Tibial artery (tissue), 4 donors: ENCODE measurements around the gene SLC35G6.
A peak's percentile ranks its signal among the peaks of the same experiment; 100 is the strongest.

ENCODE experiments used
- DNase-seq, 2 donors: peaks; one replicate each; pipeline ENCODE4 v3.0.0-alpha.2; 2019
- H3K27ac ChIP-seq, 2 donors: fragments of 200-600 bp; sonication (generic) in 1 of 2; 1 replicate in 1 of 2; 2 replicates in 1 of 2; pipeline ENCODE4 v1.5.1; 2018 to 2019; ENCODE audit warnings: mild to moderate bottlenecking in 1 of 2
- H3K27me3 ChIP-seq, 2 donors: fragments of 200-600 bp; sonication (generic) in 1 of 2; one replicate each; pipeline versions ENCODE4 v1.5.1 to v1.6.0; 2016 to 2019
- H3K36me3 ChIP-seq, 3 donors: fragments of 200-600 bp; sonication (generic) in 2 of 3; one replicate each; pipeline ENCODE4 v1.5.1; 2016 to 2019; ENCODE audit warnings: mild to moderate bottlenecking in 2 of 3
- H3K4me1 ChIP-seq, 4 donors: fragments of 200-600 bp; sonication (generic) in 2 of 4; 1 replicate in 3 of 4; 2 replicates in 1 of 4; pipeline ENCODE4 v1.5.1; 2016 to 2019
- H3K4me3 ChIP-seq, 2 donors: fragments of 200-600 bp; sonication (generic) in 1 of 2; 1 replicate in 1 of 2; 2 replicates in 1 of 2; pipeline ENCODE4 v1.5.1; 2018 to 2019; ENCODE audit warnings: mild to moderate bottlenecking in 2 of 2
- H3K9me3 ChIP-seq, 3 donors: fragments of 200-600 bp; sonication (generic) in 1 of 3; one replicate each; pipeline ENCODE4 v1.5.1; 2016 to 2019
- intact Hi-C: fragments of 100-400 bp; cut with DNase I; formaldehyde crosslinking; loops from one replicate; pipeline ENCODE4 v1.15.0; 2023; ENCODE audit warnings: low total_unique reads
- TF ChIP-seq, protein P1 (sequence below), 2 experiments: fragments of 200-600 bp in 1 of 2; fragments of 450-650 bp in 1 of 2; IDR thresholded peaks; one replicate each; pipeline ENCODE4 v1.5.1; 2017 to 2019; ENCODE audit warnings: antibody characterized with exemption in 2 of 2, mild to moderate bottlenecking in 1 of 2, moderate library complexity in 1 of 2

The SLC35G6 gene

DNA sequence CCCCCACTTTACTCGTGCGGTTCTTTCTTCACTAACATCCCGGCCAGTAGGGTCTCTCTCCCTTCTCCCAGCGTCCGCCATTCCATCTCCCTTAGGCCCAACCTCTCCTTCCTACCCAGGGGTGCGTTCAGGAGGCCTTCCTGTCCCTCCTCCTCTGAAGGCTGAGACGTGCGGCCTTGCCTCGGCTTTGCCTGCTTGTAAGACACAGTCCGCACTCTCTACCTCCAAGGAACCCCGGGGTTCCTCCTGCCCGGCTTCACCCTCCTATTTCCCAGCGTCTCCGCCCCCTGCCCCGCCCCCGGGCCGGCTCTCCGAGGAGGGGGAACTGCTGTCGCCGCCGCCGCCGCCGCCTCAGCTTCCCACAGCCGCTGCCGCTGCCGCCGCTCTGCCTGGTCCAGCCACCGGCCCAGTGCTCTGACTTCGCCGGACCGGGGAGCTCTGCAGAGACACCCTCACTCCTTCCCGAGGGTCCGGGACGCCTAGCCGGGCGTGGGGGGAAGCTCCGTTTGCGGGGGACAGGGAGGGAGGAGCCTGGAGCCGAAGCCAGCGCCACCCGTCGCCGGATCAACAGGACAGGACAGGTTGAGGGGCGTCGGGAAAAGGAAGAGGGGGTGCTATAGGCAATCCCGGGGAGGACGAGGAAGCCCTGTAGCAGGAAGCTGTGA lies 43.2 kb upstream of the SLC35G6 start:
- intact Hi-C loops: loop anchor here (5.0 kb wide), 3 partner anchors 39 to 124 kb away; partner anchors contain the start of genes KCTD11, SENP3 and ZBTB4
- Histone ChIP-seq H3K9me3 (no peaks in the 10 kb centered on the region), H3K36me3 (no peaks in the 10 kb centered on the region), H3K4me1 (peaks cover 0 to 60% (median 48%) of the 10 kb centered on the region in 4 donors), H3K27me3 (peaks cover 3 to 45% of the 10 kb centered on the region in 2 donors), H3K4me3 (peak overlapping the region; percentile 11 to 71), H3K27ac (no peak overlapping the region)
- TF ChIP-seq, protein P1, sequence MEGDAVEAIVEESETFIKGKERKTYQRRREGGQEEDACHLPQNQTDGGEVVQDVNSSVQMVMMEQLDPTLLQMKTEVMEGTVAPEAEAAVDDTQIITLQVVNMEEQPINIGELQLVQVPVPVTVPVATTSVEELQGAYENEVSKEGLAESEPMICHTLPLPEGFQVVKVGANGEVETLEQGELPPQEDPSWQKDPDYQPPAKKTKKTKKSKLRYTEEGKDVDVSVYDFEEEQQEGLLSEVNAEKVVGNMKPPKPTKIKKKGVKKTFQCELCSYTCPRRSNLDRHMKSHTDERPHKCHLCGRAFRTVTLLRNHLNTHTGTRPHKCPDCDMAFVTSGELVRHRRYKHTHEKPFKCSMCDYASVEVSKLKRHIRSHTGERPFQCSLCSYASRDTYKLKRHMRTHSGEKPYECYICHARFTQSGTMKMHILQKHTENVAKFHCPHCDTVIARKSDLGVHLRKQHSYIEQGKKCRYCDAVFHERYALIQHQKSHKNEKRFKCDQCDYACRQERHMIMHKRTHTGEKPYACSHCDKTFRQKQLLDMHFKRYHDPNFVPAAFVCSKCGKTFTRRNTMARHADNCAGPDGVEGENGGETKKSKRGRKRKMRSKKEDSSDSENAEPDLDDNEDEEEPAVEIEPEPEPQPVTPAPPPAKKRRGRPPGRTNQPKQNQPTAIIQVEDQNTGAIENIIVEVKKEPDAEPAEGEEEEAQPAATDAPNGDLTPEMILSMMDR (IDR thresholded peaks at IDR 0.05): no peak
- DNase-seq: peak; percentile 64 to 79

GRCh38 chr17:7438656-7439460 lies 42.4 kb upstream of the SLC35G6 start:
- TF ChIP-seq, protein P1 (IDR thresholded peaks at IDR 0.05): no peak
- intact Hi-C loops: loop anchor here (5.0 kb wide), 3 partner anchors 38 to 123 kb away; partner anchors contain the start of genes KCTD11, SENP3 and ZBTB4
- DNase-seq: no peak
- H3K9me3 ChIP-seq: no peaks in the 10 kb centered on the region
- peak overlapping the region in 1 of 2 donors; percentile 71 for H3K4me3 ChIP-seq
- no peak overlapping the region for H3K27ac ChIP-seq
- H3K4me1 ChIP-seq: peaks cover 0 to 60% (median 48%) of the 10 kb centered on the region in 4 donors
- peaks cover 3 to 45% of the 10 kb centered on the region in 2 donors for H3K27me3 ChIP-seq
- H3K36me3 ChIP-seq: no peaks in the 10 kb centered on the region

GRCh38 chr17:7439462-7440112 lies 41.7 kb upstream of the SLC35G6 start, which contains the start of gene FGF11:
FGF11 (plus strand) TSS chr17:7439512; CDS start chr17:7439621, 109 bp downstream.
- no peak within 1 kb of the TSS for H3K27ac ChIP-seq
- H3K4me1 ChIP-seq: peaks cover 0 to 62% (median 51%) of the 10 kb centered on the region in 4 donors
- H3K4me3 ChIP-seq: peak within 1 kb of the TSS; percentile 11 to 71
- intact Hi-C loops: loop anchor here (5.0 kb wide), 3 partner anchors 38 to 123 kb away; partner anchors contain the start of genes KCTD11, SENP3 and ZBTB4
- peaks cover 3 to 45% of the 10 kb centered on the region in 2 donors for H3K27me3 ChIP-seq
- H3K36me3 ChIP-seq: no peaks in the 10 kb centered on the region
- TF ChIP-seq, protein P1 (IDR thresholded peaks at IDR 0.05): no peak
- no peaks in the 10 kb centered on the region for H3K9me3 ChIP-seq
- DNase-seq: no peak

GRCh38 chr17:7440113-7440833 lies 41.0 kb upstream of the SLC35G6 start:
- intact Hi-C loops: no loop called here
- Histone ChIP-seq H3K4me3 (peak overlapping the region; percentile 3 to 29), H3K4me1 (peaks cover 4 to 65% (median 54%) of the 10 kb centered on the region in 4 donors), H3K27me3 (peaks cover 5 to 45% of the 10 kb centered on the region in 2 donors), H3K36me3 (no peaks in the 10 kb centered on the region), H3K27ac (no peak overlapping the region), H3K9me3 (no peaks in the 10 kb centered on the region)
- TF ChIP-seq, protein P1 (IDR thresholded peaks at IDR 0.05): no peak
- DNase-seq: peak in 1 of 2 donors; percentile 55

- intact Hi-C loops: no loop called here
- peaks cover 5 to 50% of the 10 kb centered on the region in 2 donors for H3K27me3 ChIP-seq
- peak overlapping the region in 1 of 2 donors; percentile 29 for H3K4me3 ChIP-seq
- TF ChIP-seq, protein P1 (IDR thresholded peaks at IDR 0.05): no peak
- no peaks in the 10 kb centered on the region for H3K9me3 ChIP-seq
- H3K4me1 ChIP-seq: peaks cover 5 to 67% (median 55%) of the 10 kb centered on the region in 4 donors
- DNase-seq: no peak
- H3K27ac ChIP-seq: no peak overlapping the region
- H3K36me3 ChIP-seq: no peaks in the 10 kb centered on the region
Measured at GRCh38 chr17:7440834-7441195, 40.4 kb upstream of the SLC35G6 start.
